ENCODE measurements around the gene GTPBP2. TPM values are rescaled to one million over a fixed set of nuclear protein-coding genes. Genes with fewer than 3 reads are reported as not detected.

GTPBP2 gene
- total and polyA plus RNA-seq, 2 of the 13 experiments (the other 11 are each of a cell fraction or from before 2014, with no cell fraction given), result 26.9 to 88.2 TPM

DNA sequence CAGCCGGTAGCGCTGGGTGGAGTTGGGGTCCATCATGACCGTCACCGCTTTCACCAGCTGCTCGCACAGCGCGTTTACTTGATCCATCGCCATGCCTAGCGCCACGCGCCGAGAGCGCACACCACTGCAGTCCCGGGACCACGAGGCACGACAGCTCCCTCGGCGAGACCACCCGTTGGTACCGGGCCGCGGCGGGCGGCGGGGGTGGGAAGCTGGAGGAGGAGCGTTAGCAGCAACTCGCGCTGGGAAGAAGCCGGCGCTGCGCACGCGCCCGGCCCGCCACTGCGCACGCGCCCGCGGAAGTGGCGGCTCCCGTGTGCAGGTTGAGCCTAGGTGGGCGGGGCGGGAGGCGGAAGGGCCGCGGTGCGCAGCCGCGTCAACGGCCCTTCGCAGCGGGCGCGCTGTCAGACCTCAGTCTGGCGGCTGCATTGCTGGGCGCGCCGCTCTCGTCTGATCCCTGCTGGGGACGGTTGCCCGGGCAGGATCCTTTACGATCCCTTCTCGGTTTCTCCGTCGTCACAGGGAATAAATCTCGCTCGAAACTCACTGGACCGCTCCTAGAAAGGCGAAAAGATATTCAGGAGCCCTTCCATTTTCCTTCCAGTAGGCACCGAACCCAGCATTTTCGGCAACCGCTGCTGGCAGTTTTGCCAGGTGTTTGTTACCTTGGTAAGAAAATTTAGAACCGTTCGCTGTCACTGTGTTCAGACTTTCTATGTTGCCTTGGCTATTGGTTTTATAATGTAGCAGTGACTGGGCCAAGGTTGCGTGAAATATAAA, 53.1 kb downstream of the GTPBP2 start, which contains the start of the genes POLH and XPO5 (continued):
- peak; percentile 97 for TF ChIP-seq MXI1 (IDR thresholded peaks at IDR 0.05; ENCODE audit: borderline replicate concordance, low read depth, low read length)

- peak; percentile 40 for DNase-seq (ENCODE audit: low spot score)
- Histone ChIP-seq H3K27ac (ENCODE audit: extremely low read length, insufficient read depth, low read length) (peak overlapping the region; percentile 68), H3K9me3 (ENCODE audit: low read length) (no peaks in the 10 kb centered on the region), H3K27me3 (ENCODE audit: control insufficient read depth in 1 of 2, insufficient read depth in 2 of 2, low read length in 2 of 2) (no peaks in the 10 kb centered on the region; a peak in 1 of 5 replicates), H3K4me2 (ENCODE audit: low read depth, low read length) (peak overlapping the region; percentile 73), H3K9ac (ENCODE audit: insufficient read depth, low read depth, low read length) (peak overlapping the region; percentile 81), H3K4me3 (replicated peaks in 1 of 3; ENCODE audit: insufficient read depth in 1 of 3, low read depth in 2 of 3, low read length in 3 of 3) (peak overlapping the region; percentile 84 to 100 (median 97)), H3K36me3 (replicated peaks in 1 of 2; ENCODE audit: control insufficient read depth in 1 of 2, insufficient read depth in 2 of 2, low read length in 2 of 2) (peaks cover 13 to 31% of the 10 kb centered on the region in 2 experiments), H4K20me1 (ENCODE audit: insufficient read depth, low read length) (no peaks in the 10 kb centered on the region), H2AFZ (ENCODE audit: low read length) (no peak overlapping the region), H3K79me2 (ENCODE audit: insufficient read depth, low read length) (peaks cover 67% of the 10 kb centered on the region), H3K4me1 (ENCODE audit: insufficient read depth, low read length) (peaks cover 34% of the 10 kb centered on the region)
- in situ Hi-C loops (cut with HindIII; ENCODE audit: extremely low pct_ligation_motif_present, low pct_unique_long_range_greater_than_20kb), result no loop called here
- WGBS (ENCODE audit: low lambda C conversion rate), result 2% methylated on average over 36 of the region's 38 CpGs
- peak; percentile 69 for ATAC-seq
- ChIA-PET POLR2A (interaction anchor here (0.6 to 2.9 kb wide), 20 partner anchors 9 to 596 kb away, joined by 3 to 33 read pairs (median 4); partner anchors contain the start of genes CUL7, DNPH1, GTPBP2 and LRRC73), CTCF (ENCODE audit: low intra/inter-chr PET ratio, low total read pairs) (no interaction called here)
- FAIRE-seq, result no peak
- BruUV-seq (replicated peaks), result no TSS peak
- intact Hi-C loops (cut with micrococcal nuclease; ENCODE audit: unreplicated experiment), result loop anchor here (5.0 kb wide), 1 partner anchor 58 kb away; the partner anchor contains the start of genes POLR1C and YIPF3
- TF ChIP-seq ZNF629 (CRISPR knock-in tag; conservative IDR thresholded peaks at IDR 0.05) (no peak), ZNF670 (CRISPR knock-in tag; IDR thresholded peaks at IDR 0.05; ENCODE audit: borderline replicate concordance) (peak; percentile 90), ZNF430 (CRISPR knock-in tag; IDR thresholded peaks at IDR 0.05) (0 out of 2 replicates have a peak, but pooled peaks have one; percentile 58), ZNF530 (CRISPR knock-in tag; IDR thresholded peaks at IDR 0.05; ENCODE audit: low read depth) (peak; percentile 84; the same call in 1 of the 2 replicates), ZBTB42 (CRISPR knock-in tag; IDR thresholded peaks at IDR 0.05) (0 out of 2 replicates have a peak, but pooled peaks have one; percentile 67), TP53 (CRISPR knock-in tag; conservative IDR thresholded peaks at IDR 0.05) (0 out of 2 replicates have a peak, but pooled peaks have one; percentile 44), ZNF891 (CRISPR knock-in tag; IDR thresholded peaks at IDR 0.05) (peak; percentile 81; the same call in 1 of the 2 replicates), BCL6 (CRISPR knock-in tag; IDR thresholded peaks at IDR 0.05) (no peak), DPF2 (CRISPR knock-in tag; IDR thresholded peaks at IDR 0.05; ENCODE audit: borderline replicate concordance, low read depth) (no peak)
- TF ChIP-seq, protein P1, sequence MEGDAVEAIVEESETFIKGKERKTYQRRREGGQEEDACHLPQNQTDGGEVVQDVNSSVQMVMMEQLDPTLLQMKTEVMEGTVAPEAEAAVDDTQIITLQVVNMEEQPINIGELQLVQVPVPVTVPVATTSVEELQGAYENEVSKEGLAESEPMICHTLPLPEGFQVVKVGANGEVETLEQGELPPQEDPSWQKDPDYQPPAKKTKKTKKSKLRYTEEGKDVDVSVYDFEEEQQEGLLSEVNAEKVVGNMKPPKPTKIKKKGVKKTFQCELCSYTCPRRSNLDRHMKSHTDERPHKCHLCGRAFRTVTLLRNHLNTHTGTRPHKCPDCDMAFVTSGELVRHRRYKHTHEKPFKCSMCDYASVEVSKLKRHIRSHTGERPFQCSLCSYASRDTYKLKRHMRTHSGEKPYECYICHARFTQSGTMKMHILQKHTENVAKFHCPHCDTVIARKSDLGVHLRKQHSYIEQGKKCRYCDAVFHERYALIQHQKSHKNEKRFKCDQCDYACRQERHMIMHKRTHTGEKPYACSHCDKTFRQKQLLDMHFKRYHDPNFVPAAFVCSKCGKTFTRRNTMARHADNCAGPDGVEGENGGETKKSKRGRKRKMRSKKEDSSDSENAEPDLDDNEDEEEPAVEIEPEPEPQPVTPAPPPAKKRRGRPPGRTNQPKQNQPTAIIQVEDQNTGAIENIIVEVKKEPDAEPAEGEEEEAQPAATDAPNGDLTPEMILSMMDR (CRISPR knock-in tag; IDR thresholded peaks at IDR 0.05), result 0 out of 2 replicates have a peak, but pooled peaks have one; percentile 7
- TF ChIP-seq, protein P2, sequence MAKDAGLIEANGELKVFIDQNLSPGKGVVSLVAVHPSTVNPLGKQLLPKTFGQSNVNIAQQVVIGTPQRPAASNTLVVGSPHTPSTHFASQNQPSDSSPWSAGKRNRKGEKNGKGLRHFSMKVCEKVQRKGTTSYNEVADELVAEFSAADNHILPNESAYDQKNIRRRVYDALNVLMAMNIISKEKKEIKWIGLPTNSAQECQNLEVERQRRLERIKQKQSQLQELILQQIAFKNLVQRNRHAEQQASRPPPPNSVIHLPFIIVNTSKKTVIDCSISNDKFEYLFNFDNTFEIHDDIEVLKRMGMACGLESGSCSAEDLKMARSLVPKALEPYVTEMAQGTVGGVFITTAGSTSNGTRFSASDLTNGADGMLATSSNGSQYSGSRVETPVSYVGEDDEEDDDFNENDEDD (CRISPR knock-in tag; IDR thresholded peaks at IDR 0.05; ENCODE audit: borderline replicate concordance), result peak; percentile 44; the same call in 1 of the 2 replicates
- TF ChIP-seq, protein P3, sequence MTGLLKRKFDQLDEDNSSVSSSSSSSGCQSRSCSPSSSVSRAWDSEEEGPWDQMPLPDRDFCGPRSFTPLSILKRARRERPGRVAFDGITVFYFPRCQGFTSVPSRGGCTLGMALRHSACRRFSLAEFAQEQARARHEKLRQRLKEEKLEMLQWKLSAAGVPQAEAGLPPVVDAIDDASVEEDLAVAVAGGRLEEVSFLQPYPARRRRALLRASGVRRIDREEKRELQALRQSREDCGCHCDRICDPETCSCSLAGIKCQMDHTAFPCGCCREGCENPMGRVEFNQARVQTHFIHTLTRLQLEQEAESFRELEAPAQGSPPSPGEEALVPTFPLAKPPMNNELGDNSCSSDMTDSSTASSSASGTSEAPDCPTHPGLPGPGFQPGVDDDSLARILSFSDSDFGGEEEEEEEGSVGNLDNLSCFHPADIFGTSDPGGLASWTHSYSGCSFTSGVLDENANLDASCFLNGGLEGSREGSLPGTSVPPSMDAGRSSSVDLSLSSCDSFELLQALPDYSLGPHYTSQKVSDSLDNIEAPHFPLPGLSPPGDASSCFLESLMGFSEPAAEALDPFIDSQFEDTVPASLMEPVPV (CRISPR knock-in tag; IDR thresholded peaks at IDR 0.05), result peak; percentile 4; the same call in 1 of the 2 replicates
Measured at GRCh38 chr6:43575105-43575771, 53.8 kb downstream of the GTPBP2 start.
